PC-9 (cell line): ENCODE data around the gene ABAT.

Source experiments
- CTCF ChIP-seq: fragments of 200-600 bp; sonication (generic); conservative IDR thresholded peaks from 2 replicates; pipeline ENCODE4 v1.6.1; 2017; ENCODE audit warnings: mixed run types, antibody characterized with exemption, mild to moderate bottlenecking, moderate library complexity
- EZH2 ChIP-seq: fragments of 200-600 bp; sonication (generic); IDR thresholded peaks from 2 replicates; pipeline ENCODE4 v1.8.0; 2017; ENCODE audit warnings: antibody characterized with exemption, low read depth

GRCh38 chr16:8807189-8807588 is 132.8 kb downstream of the ABAT start:
- no peak for TF ChIP-seq EZH2
- no peak for TF ChIP-seq CTCF
